ENCODE data around the gene ZNF346.

Gene ZNF346

GRCh38 chr5:177066224-177066623, 43.7 kb downstream of the ZNF346 start:
- DNase-seq (ENCODE audit: low read depth in 3 of 3, low spot score in 1 of 3), result no peak

GRCh38 chr5:177067503-177067902, 45.0 kb downstream of the ZNF346 start:
- no peak for DNase-seq (ENCODE audit: low read depth in 3 of 3, low spot score in 1 of 3)

- no peak for DNase-seq (ENCODE audit: low read depth in 3 of 3, low spot score in 1 of 3)
These were observed 48.2 kb downstream of the ZNF346 start for GRCh38 chr5:177070536-177071191.

- DNase-seq (ENCODE audit: low read depth in 3 of 3, low spot score in 1 of 3), result peak in 2 of 3 donors; percentile 10 to 34
These were observed 49.3 kb downstream of the ZNF346 start for GRCh38 chr5:177071666-177072385.

- no peak for DNase-seq (ENCODE audit: low read depth in 3 of 3, low spot score in 1 of 3)
These were observed 54.8 kb downstream of the ZNF346 start for GRCh38 chr5:177077335-177077734.

GRCh38 chr5:177079606-177080005, 57.1 kb downstream of the ZNF346 start:
- no peak for DNase-seq (ENCODE audit: low read depth in 3 of 3, low spot score in 1 of 3)

GRCh38 chr5:177080265-177080664, 57.8 kb downstream of the ZNF346 start:
- DNase-seq (ENCODE audit: low read depth in 3 of 3, low spot score in 1 of 3), result no peak

- DNase-seq (ENCODE audit: low read depth in 3 of 3, low spot score in 1 of 3), result no peak
These were observed 59.4 kb downstream of the ZNF346 start for GRCh38 chr5:177081859-177082258.

GRCh38 chr5:177083357-177083756, 60.9 kb downstream of the ZNF346 start:
- no peak for DNase-seq (ENCODE audit: low read depth in 3 of 3, low spot score in 1 of 3)

GRCh38 chr5:177084175-177084574, 61.7 kb downstream of the ZNF346 start:
- no peak for DNase-seq (ENCODE audit: low read depth in 3 of 3, low spot score in 1 of 3)

- DNase-seq (ENCODE audit: low read depth in 3 of 3, low spot score in 1 of 3), result no peak
These were observed 63.6 kb downstream of the ZNF346 start for GRCh38 chr5:177085985-177086653.

- peak; percentile 28 to 40 (median 36) for DNase-seq (ENCODE audit: low read depth in 3 of 3, low spot score in 1 of 3)
These were observed 64.3 kb downstream of the ZNF346 start, which contains the start of gene FGFR4 for GRCh38 chr5:177086654-177087397. Gene FGFR4 (plus strand): TSS chr5:177086915. CDS start chr5:177089603, 2,688 bp downstream.

- DNase-seq (ENCODE audit: low read depth in 3 of 3, low spot score in 1 of 3), result no peak
These were observed 65.0 kb downstream of the ZNF346 start for GRCh38 chr5:177087398-177088005.

- no peak for DNase-seq (ENCODE audit: low read depth in 3 of 3, low spot score in 1 of 3)
These were observed 66.6 kb downstream of the ZNF346 start for GRCh38 chr5:177089127-177089526.

- no peak for DNase-seq (ENCODE audit: low read depth in 3 of 3, low spot score in 1 of 3)
These were observed 67.5 kb downstream of the ZNF346 start for GRCh38 chr5:177089825-177090641.

- DNase-seq (ENCODE audit: low read depth in 3 of 3, low spot score in 1 of 3), result no peak
These were observed 68.3 kb downstream of the ZNF346 start for GRCh38 chr5:177090813-177091212.

GRCh38 chr5:177091232-177091631, 68.7 kb downstream of the ZNF346 start:
- no peak for DNase-seq (ENCODE audit: low read depth in 3 of 3, low spot score in 1 of 3)

- DNase-seq (ENCODE audit: low read depth in 3 of 3, low spot score in 1 of 3), result no peak
These were observed 69.9 kb downstream of the ZNF346 start for GRCh38 chr5:177092178-177093081.

- no peak for DNase-seq (ENCODE audit: low read depth in 3 of 3, low spot score in 1 of 3)
These were observed 70.7 kb downstream of the ZNF346 start for GRCh38 chr5:177093082-177093712.
